H1 (cell line): ENCODE measurements around the gene OR13C5. TPM values are rescaled to one million over a fixed set of nuclear protein-coding genes. Genes with fewer than 3 reads are reported as not detected.

Experiments
- CBX5 ChIP-seq: fragments of 300-800, 300-1000 bp; sonication (generic); IDR thresholded peaks from 2 replicates; pipeline ENCODE4 v1.7.1; 2016; ENCODE audit warnings: antibody characterized with exemption, low read length, low read depth
- KDM5A ChIP-seq: fragments of 200-600 bp; IDR thresholded peaks from 2 replicates; pipeline ENCODE4 v1.7.1; 2012; ENCODE audit warnings: mild to moderate bottlenecking, low read length, inconsistent platforms, mixed read lengths
- polyA plus RNA-seq, 7 experiments: library from polyadenylated mRNA; depleted of rRNA in 3 of 7; stranded (reverse) in 5 of 7; unstranded in 2 of 7; fragments of >200 nt in 5 of 7; fragments of 200-250 nt in 2 of 7; gene quantifications; 1 replicate in 5 of 7; 2 replicates in 1 of 7; 4 replicates in 1 of 7; pipeline versions ENCODE4 v1.2.1 to v1.2.3, GENCODE V29; 2011 to 2013; ENCODE audit warnings: missing spikeins in 2 of 7, mixed read lengths in 2 of 7
- total RNA-seq: library from RNA; stranded (reverse); fragmentation: NEBNext Ultra II Directional; extraction: Animal tissue kit (Norgen Biotek cat#: 25700); gene quantifications from 2 replicates; pipeline ENCODE4 v1.2.1, GENCODE V29; 2021

OR13C5 gene
- total and polyA plus RNA-seq, 2 of the 8 experiments (the other 6 are each of a cell fraction or from before 2014, with no cell fraction given) = not detected

GRCh38 chr9:104555521-104555920 is 43.7 kb downstream of the OR13C5 start (continued):
- TF ChIP-seq KDM5A (no peak), CBX5 (no peak)
